AG09319 (cell line): ENCODE results near the gene NACAD.
"Not testable (repeated sequence)": the region's sequence is repeated elsewhere in the genome, so short reads cannot be mapped to it uniquely, and the experiment has no call there.

Experiments used
- DNase-seq: peaks from one replicate; pipeline ENCODE4 v3.0.0-alpha.2; 2010; ENCODE audit warnings: low read depth; ENCODE audit errors: extremely low read depth
- TF ChIP-seq, protein P1 (sequence below): IDR thresholded peaks from 2 replicates; pipeline ENCODE4 v1.5.1; 2011; ENCODE audit warnings: low read depth, mild to moderate bottlenecking, inconsistent platforms, low read length, moderate library complexity

NACAD gene

GRCh38 chr7:45037876-45038275, 50.9 kb downstream of the NACAD start:
- DNase-seq = no peak
- TF ChIP-seq, protein P1, sequence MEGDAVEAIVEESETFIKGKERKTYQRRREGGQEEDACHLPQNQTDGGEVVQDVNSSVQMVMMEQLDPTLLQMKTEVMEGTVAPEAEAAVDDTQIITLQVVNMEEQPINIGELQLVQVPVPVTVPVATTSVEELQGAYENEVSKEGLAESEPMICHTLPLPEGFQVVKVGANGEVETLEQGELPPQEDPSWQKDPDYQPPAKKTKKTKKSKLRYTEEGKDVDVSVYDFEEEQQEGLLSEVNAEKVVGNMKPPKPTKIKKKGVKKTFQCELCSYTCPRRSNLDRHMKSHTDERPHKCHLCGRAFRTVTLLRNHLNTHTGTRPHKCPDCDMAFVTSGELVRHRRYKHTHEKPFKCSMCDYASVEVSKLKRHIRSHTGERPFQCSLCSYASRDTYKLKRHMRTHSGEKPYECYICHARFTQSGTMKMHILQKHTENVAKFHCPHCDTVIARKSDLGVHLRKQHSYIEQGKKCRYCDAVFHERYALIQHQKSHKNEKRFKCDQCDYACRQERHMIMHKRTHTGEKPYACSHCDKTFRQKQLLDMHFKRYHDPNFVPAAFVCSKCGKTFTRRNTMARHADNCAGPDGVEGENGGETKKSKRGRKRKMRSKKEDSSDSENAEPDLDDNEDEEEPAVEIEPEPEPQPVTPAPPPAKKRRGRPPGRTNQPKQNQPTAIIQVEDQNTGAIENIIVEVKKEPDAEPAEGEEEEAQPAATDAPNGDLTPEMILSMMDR = no peak

DNA sequence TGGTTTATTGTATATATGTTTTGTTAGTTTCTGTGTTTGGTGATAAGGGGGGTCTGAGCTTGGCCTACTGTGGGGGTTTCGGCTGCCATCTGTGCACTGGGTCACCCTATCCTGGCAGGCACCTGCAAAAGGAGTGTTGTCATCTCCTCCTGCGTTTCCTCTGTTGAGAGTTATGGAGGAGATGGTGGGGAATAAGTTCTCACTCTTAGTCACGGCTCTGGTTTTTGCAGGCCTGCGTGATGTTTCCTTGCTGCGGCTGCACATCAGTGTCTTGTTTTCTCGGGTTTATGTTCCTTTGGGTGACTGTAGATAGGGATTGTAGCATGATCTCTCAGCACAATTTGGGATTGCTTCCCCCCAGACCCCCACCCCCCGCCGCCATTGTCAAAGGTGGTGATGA, 52.0 kb downstream of the NACAD start:
- TF ChIP-seq, protein P1 = no peak
- DNase-seq = no peak

GRCh38 chr7:45036317-45036716, 52.5 kb downstream of the NACAD start:
- TF ChIP-seq, protein P1 = no peak
- no peak for DNase-seq

- TF ChIP-seq, protein P1 = no peak
- DNase-seq = no peak
Measured at GRCh38 chr7:45035893-45036292, 52.9 kb downstream of the NACAD start.

DNA sequence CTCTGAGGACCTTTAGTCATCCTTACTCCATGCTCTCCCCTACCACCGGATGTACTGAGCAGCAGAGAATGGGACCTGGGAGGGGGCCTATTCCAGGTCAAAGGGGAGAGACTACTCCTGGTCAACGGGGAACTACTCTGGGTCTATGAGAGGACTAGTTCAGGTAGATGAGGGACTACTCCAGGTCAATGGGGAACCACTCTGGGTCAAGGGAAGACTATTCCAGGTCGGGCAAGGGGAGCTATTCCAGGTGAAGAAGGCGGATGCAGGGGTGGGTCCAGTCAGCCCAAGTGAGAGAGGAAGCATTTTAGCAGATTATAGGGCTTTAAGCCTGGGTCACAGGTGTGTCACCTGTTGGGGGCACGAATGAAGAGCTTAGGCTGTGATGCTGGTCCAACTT, 53.4 kb downstream of the NACAD start:
- DNase-seq = no peak

GRCh38 chr7:45034710-45035109, 54.1 kb downstream of the NACAD start:
- not testable (repeated sequence) for DNase-seq

More for the DNA sequence above, 53.4 kb downstream of the NACAD start:
- TF ChIP-seq, protein P1 = no peak

- TF ChIP-seq, protein P1 = no peak
- DNase-seq = no peak
Measured at GRCh38 chr7:45033931-45034290, 54.9 kb downstream of the NACAD start.

DNA sequence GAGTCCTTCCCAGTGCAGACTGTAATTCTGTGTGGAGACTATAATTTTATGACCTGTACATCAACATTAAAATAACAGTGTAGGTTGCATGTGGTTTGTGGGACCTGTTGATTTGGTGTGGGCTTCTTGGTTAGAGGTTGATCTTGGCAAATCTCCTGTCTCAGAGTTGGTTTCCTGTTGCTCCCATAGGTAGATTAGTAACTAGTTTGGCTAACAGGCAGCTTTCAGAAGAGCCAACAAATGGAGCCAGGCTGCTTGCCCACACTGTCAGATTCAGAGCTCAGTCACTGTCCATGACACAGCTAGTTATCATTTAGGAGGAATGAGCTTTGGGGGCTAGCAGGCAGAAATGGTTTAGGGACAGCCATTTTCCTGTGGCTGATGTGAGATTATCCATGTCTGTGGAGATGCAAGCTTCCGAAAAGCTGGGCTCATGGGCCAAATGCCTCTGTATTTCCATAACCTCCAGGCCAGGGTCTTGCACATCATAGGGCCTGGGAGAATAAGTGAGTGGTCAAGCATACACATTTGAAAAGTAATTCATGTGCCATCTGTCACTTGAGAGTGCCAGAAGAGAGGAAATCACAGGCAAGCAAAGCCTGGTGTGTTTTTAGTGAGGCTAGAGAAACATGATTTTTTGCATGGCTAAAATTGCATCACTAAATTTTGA, 55.4 kb downstream of the NACAD start:
- TF ChIP-seq, protein P1 = no peak
- no peak for DNase-seq
